ENCODE data around the gene OR14A2.

DNA sequence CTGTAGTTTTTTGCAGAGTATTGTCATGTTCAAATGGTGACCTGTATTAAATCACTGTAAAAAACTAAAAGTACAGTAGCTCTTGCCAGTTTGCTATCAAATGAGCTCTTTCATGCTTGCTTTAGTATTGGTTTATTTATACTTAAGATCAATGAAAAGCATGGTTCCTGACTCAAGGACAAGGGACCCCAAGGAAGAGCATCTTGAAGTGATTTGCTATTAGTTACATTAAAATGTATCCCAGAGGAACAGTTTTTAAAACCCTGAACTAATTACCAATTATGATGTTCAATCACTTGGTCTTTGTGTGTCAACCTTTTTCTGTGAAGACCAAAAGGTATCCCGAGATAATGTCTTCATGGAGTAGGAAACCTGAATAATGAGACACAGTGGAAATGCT, 68.3 kb downstream of the OR14A2 start, which contains the start of gene OR13G1:
- TF ChIP-seq MXI1 (IDR thresholded peaks at IDR 0.05; ENCODE audit: low read depth, low read length) = no peak
- TF ChIP-seq, protein P1, sequence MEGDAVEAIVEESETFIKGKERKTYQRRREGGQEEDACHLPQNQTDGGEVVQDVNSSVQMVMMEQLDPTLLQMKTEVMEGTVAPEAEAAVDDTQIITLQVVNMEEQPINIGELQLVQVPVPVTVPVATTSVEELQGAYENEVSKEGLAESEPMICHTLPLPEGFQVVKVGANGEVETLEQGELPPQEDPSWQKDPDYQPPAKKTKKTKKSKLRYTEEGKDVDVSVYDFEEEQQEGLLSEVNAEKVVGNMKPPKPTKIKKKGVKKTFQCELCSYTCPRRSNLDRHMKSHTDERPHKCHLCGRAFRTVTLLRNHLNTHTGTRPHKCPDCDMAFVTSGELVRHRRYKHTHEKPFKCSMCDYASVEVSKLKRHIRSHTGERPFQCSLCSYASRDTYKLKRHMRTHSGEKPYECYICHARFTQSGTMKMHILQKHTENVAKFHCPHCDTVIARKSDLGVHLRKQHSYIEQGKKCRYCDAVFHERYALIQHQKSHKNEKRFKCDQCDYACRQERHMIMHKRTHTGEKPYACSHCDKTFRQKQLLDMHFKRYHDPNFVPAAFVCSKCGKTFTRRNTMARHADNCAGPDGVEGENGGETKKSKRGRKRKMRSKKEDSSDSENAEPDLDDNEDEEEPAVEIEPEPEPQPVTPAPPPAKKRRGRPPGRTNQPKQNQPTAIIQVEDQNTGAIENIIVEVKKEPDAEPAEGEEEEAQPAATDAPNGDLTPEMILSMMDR (IDR thresholded peaks at IDR 0.05) = no peak
- TF ChIP-seq ELF1 (IDR thresholded peaks at IDR 0.05) = no peak
- TF ChIP-seq, protein P2, sequence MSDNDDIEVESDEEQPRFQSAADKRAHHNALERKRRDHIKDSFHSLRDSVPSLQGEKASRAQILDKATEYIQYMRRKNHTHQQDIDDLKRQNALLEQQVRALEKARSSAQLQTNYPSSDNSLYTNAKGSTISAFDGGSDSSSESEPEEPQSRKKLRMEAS (IDR thresholded peaks at IDR 0.05; ENCODE audit: low read depth) = no peak
- TF ChIP-seq SMC3 (IDR thresholded peaks at IDR 0.05; ENCODE audit: low read depth, low read length) = no peak
- no peak for TF ChIP-seq EZH2phosphoT487 (IDR thresholded peaks at IDR 0.05; ENCODE audit: borderline replicate concordance, low read depth)
- TF ChIP-seq GATA2 (CRISPR knock-in tag; IDR thresholded peaks at IDR 0.05) = no peak
- TF ChIP-seq TEAD4 (IDR thresholded peaks at IDR 0.05; ENCODE audit: borderline replicate concordance, insufficient read depth) = no peak
- no peak for TF ChIP-seq EP300 (IDR thresholded peaks at IDR 0.05; ENCODE audit: borderline replicate concordance in 1 of 2, low read depth in 1 of 2, low read length in 1 of 2)
- no peak for TF ChIP-seq POLR2AphosphoS5 (IDR thresholded peaks at IDR 0.05; ENCODE audit: low read depth, low read length)
- TF ChIP-seq RCOR1 (IDR thresholded peaks at IDR 0.05; ENCODE audit: low read length) = no peak
- TF ChIP-seq TAF1 (IDR thresholded peaks at IDR 0.05; ENCODE audit: borderline replicate concordance, low read depth, low read length) = no peak
- TF ChIP-seq FOSL2 (IDR thresholded peaks at IDR 0.05; ENCODE audit: borderline replicate concordance, low read depth) = no peak
- no peak for TF ChIP-seq RFX5 (IDR thresholded peaks at IDR 0.05; ENCODE audit: low read length)
